Esophagus squamous epithelium (tissue), 5 donors: Measurements from ENCODE around the gene ZNF223. TPM values are rescaled to one million over a fixed set of nuclear protein-coding genes. Genes with fewer than 3 reads are reported as not detected.
A peak's percentile ranks its signal among the peaks of the same experiment; 100 is the strongest.

Experiments used
- DNase-seq: peaks from one replicate; lab custom pipeline; 2025; lab: John Stamatoyannopoulos, UW
- H3K27ac ChIP-seq, 4 donors: fragments of 200-600 bp; sonication (generic); one replicate each; pipeline ENCODE4 v1.5.1; 2016 to 2019; ENCODE audit warnings: mild to moderate bottlenecking in 1 of 4
- H3K27me3 ChIP-seq, 4 donors: fragments of 200-600 bp; sonication (generic); 1 replicate in 3 of 4; 2 replicates in 1 of 4; pipeline versions ENCODE4 v1.5.1 to v1.6.0; 2017 to 2021; ENCODE audit warnings: antibody characterized with exemption in 1 of 4
- H3K36me3 ChIP-seq, 3 donors: fragments of 200-600 bp; sonication (generic); one replicate each; pipeline ENCODE4 v1.5.1; 2016 to 2019
- H3K4me1 ChIP-seq, 3 donors: fragments of 200-600 bp; sonication (generic); one replicate each; pipeline ENCODE4 v1.5.1; 2017 to 2019
- H3K4me3 ChIP-seq, 4 donors: fragments of 200-600 bp; sonication (generic); 1 replicate in 3 of 4; 2 replicates in 1 of 4; pipeline ENCODE4 v1.5.1; 2016 to 2019; ENCODE audit warnings: mild to moderate bottlenecking in 2 of 4, moderate library complexity in 1 of 4
- H3K9me3 ChIP-seq, 3 donors: fragments of 200-600 bp; sonication (generic); one replicate each; pipeline ENCODE4 v1.5.1; 2016 to 2019
- CTCF ChIP-seq, 6 experiments: fragments of 450-650 bp in 4 of 6; fragments of 200-600 bp in 2 of 6; sonication (generic) in 2 of 6; IDR thresholded peaks; one replicate each; pipeline ENCODE4 v1.5.1; 2016 to 2019; ENCODE audit warnings: antibody characterized with exemption in 6 of 6, mild to moderate bottlenecking in 4 of 6, moderate library complexity in 4 of 6
- POLR2A ChIP-seq, 4 donors: fragments of 450-650 bp; IDR thresholded peaks; one replicate each; pipeline ENCODE4 v1.6.1; 2017; ENCODE audit warnings: antibody characterized with exemption in 4 of 4, mild to moderate bottlenecking in 4 of 4, moderate library complexity in 3 of 4
- WGBS, 2 donors: methylation state at CpG; one replicate each; pipeline ENCODE4 v1.1.5; 2018; 5-methylcytosine and 5-hydroxymethylcytosine counted together
- intact Hi-C: fragments of 100-400 bp; cut with DNase I; formaldehyde crosslinking; loops from one replicate; pipeline ENCODE4 v1.15.0; 2022
- total RNA-seq, 4 donors: library from RNA; depleted of rRNA; stranded (reverse); fragments of >200 nt; gene quantifications; one replicate each; pipeline ENCODE4 v1.1.0, GENCODE V29; 2016
- donor health status: DM: yes; HTN: yes; CAD: no.

Gene ZNF223
- total RNA-seq, 4 donors from 2014 or later = 2.7 to 4.9 (median 3.5) TPM

- Histone ChIP-seq H3K4me3 (no peak overlapping the region), H3K36me3 (peaks cover 0 to 37% (median 5%) of the 10 kb centered on the region in 3 donors), H3K27me3 (no peaks in the 10 kb centered on the region), H3K27ac (no peak overlapping the region), H3K9me3 (peaks cover 14 to 54% (median 42%) of the 10 kb centered on the region in 3 donors), H3K4me1 (peaks cover 8 to 25% (median 9%) of the 10 kb centered on the region in 3 donors)
- DNase-seq = no peak
- TF ChIP-seq CTCF (IDR thresholded peaks at IDR 0.05) (no peak), POLR2A (IDR thresholded peaks at IDR 0.05) (no peak)
- WGBS, 2 donors = 92 to 100% methylated on average over 1 of the region's 1 CpG
- intact Hi-C loops = no loop called here
These were observed 17.6 kb downstream of the ZNF223 start for GRCh38 chr19:44069415-44069814.

- peaks cover 8 to 25% (median 9%) of the 10 kb centered on the region in 3 donors for H3K4me1 ChIP-seq
- 0 to 9% methylated on average over 22 to 33 of the region's 40 CpGs for WGBS, 2 donors
- peak; percentile 29 for DNase-seq
- peak within 1 kb of the TSS; percentile 46 to 65 (median 61) for H3K27ac ChIP-seq
- H3K36me3 ChIP-seq = peaks cover 0 to 22% (median 0%) of the 10 kb centered on the region in 3 donors
- no peaks in the 10 kb centered on the region for H3K27me3 ChIP-seq
- no peak for TF ChIP-seq CTCF (IDR thresholded peaks at IDR 0.05)
- peak within 1 kb of the TSS; percentile 40 to 85 (median 68) for H3K4me3 ChIP-seq
- intact Hi-C loops = no loop called here
- H3K9me3 ChIP-seq = peaks cover 5 to 32% (median 27%) of the 10 kb centered on the region in 3 donors
These were observed 20.1 kb downstream of the ZNF223 start, which contains the start of gene ZNF284 for GRCh38 chr19:44071824-44072542. Gene ZNF284 (plus strand): TSS chr19:44072159. CDS start chr19:44076390, 4,231 bp downstream.

- no peak for DNase-seq
These were observed 20.9 kb downstream of the ZNF223 start for GRCh38 chr19:44072543-44073401.

GRCh38 chr19:44076325-44076724, 24.5 kb downstream of the ZNF223 start:
- no peak for DNase-seq
- WGBS, 2 donors = 84 to 86% methylated on average over 2 of the region's 2 CpGs
- intact Hi-C loops = no loop called here

More at GRCh38 chr19:44072543-44073401, 20.9 kb downstream of the ZNF223 start:
- 12 to 16% methylated on average over 16 to 18 of the region's 18 CpGs for WGBS, 2 donors
- no peaks in the 10 kb centered on the region for H3K27me3 ChIP-seq
- H3K36me3 ChIP-seq = peaks cover 0 to 20% (median 0%) of the 10 kb centered on the region in 3 donors
- peaks cover 0 to 24% (median 19%) of the 10 kb centered on the region in 3 donors for H3K9me3 ChIP-seq
- peaks cover 8 to 25% (median 9%) of the 10 kb centered on the region in 3 donors for H3K4me1 ChIP-seq
- intact Hi-C loops = no loop called here
- TF ChIP-seq CTCF (IDR thresholded peaks at IDR 0.05) (no peak), POLR2A (IDR thresholded peaks at IDR 0.05) (no peak)
- H3K4me3 ChIP-seq = peak overlapping the region; percentile 40 to 85 (median 68)
- peak overlapping the region in 2 of 4 donors; percentile 57 to 65 for H3K27ac ChIP-seq

More at GRCh38 chr19:44076325-44076724, 24.5 kb downstream of the ZNF223 start:
- TF ChIP-seq POLR2A (IDR thresholded peaks at IDR 0.05) = no peak
- no peak for TF ChIP-seq CTCF (IDR thresholded peaks at IDR 0.05)
- H3K9me3 ChIP-seq = peaks cover 0 to 3% (median 0%) of the 10 kb centered on the region in 3 donors
- peaks cover 8 to 23% (median 8%) of the 10 kb centered on the region in 3 donors for H3K4me1 ChIP-seq
- H3K27me3 ChIP-seq = no peaks in the 10 kb centered on the region
- H3K27ac ChIP-seq = no peak overlapping the region
- no peak overlapping the region for H3K4me3 ChIP-seq
- peaks cover 0 to 51% (median 4%) of the 10 kb centered on the region in 3 donors for H3K36me3 ChIP-seq
